HG03025 (cell line): ENCODE measurements around the gene LRPAP1.

Experiments used
- ATAC-seq: cut with Tn5 transposase; IDR thresholded peaks from one replicate; pipeline ENCODE4 v1.9.1; 2021; ENCODE audit warnings: mild to moderate bottlenecking, moderate library complexity; ENCODE audit not compliant: unreplicated experiment, low FRiP score

Gene LRPAP1

GRCh38 chr4:3489451-3489962 lies 42.7 kb downstream of the LRPAP1 start:
- no peak for ATAC-seq

GRCh38 chr4:3488820-3489219 lies 43.4 kb downstream of the LRPAP1 start:
- no peak for ATAC-seq

- ATAC-seq: no peak
Observed at GRCh38 chr4:3487861-3488260, 44.4 kb downstream of the LRPAP1 start.

- ATAC-seq: no peak
Observed at GRCh38 chr4:3486541-3487540, 45.4 kb downstream of the LRPAP1 start.

- no peak for ATAC-seq
Observed at GRCh38 chr4:3485886-3486540, 46.2 kb downstream of the LRPAP1 start.

GRCh38 chr4:3485011-3485791 lies 47.0 kb downstream of the LRPAP1 start:
- no peak for ATAC-seq

GRCh38 chr4:3484057-3484973 lies 47.9 kb downstream of the LRPAP1 start:
- ATAC-seq: no peak

- no peak for ATAC-seq
Observed at GRCh38 chr4:3483471-3483921, 48.7 kb downstream of the LRPAP1 start.

GRCh38 chr4:3482707-3483106 lies 49.5 kb downstream of the LRPAP1 start:
- no peak for ATAC-seq

GRCh38 chr4:3481783-3482393 lies 50.3 kb downstream of the LRPAP1 start:
- ATAC-seq: no peak

GRCh38 chr4:3481113-3481531 lies 51.1 kb downstream of the LRPAP1 start:
- no peak for ATAC-seq

GRCh38 chr4:3480528-3481112 lies 51.6 kb downstream of the LRPAP1 start:
- no peak for ATAC-seq

GRCh38 chr4:3479358-3480101 lies 52.7 kb downstream of the LRPAP1 start:
- no peak for ATAC-seq

GRCh38 chr4:3478446-3479357 lies 53.5 kb downstream of the LRPAP1 start:
- no peak for ATAC-seq

- ATAC-seq: no peak
Observed at GRCh38 chr4:3477750-3478430, 54.3 kb downstream of the LRPAP1 start.

- ATAC-seq: no peak
Observed at GRCh38 chr4:3476936-3477749, 55.1 kb downstream of the LRPAP1 start.
